Measurements from ENCODE around the gene GRPEL2.

GRPEL2 gene

GRCh38 chr5:149310947-149311658, 34.2 kb upstream of the GRPEL2 start:
- Mint-ChIP-seq H3K27me3 (peaks cover 6% of the 10 kb centered on the region), H3K9me3 (no peaks in the 10 kb centered on the region), H3K4me3 (no peak overlapping the region), H3K27ac (no peak overlapping the region), H3K4me1 (no peaks in the 10 kb centered on the region), H3K36me3 (no peaks in the 10 kb centered on the region)
- no peak for ATAC-seq

- Mint-ChIP-seq H3K9me3 (no peaks in the 10 kb centered on the region), H3K27me3 (peaks cover 6% of the 10 kb centered on the region), H3K4me3 (no peak overlapping the region), H3K4me1 (no peaks in the 10 kb centered on the region), H3K36me3 (no peaks in the 10 kb centered on the region), H3K27ac (no peak overlapping the region)
- no peak for ATAC-seq
These were observed 32.0 kb upstream of the GRPEL2 start for GRCh38 chr5:149313151-149313841.

GRCh38 chr5:149314571-149315111, 30.7 kb upstream of the GRPEL2 start:
- no peaks in the 10 kb centered on the region for H3K36me3 Mint-ChIP-seq
- H3K4me1 Mint-ChIP-seq: no peaks in the 10 kb centered on the region
- peaks cover 6% of the 10 kb centered on the region for H3K27me3 Mint-ChIP-seq
- no peak overlapping the region for H3K4me3 Mint-ChIP-seq
- no peaks in the 10 kb centered on the region for H3K9me3 Mint-ChIP-seq
- H3K27ac Mint-ChIP-seq: no peak overlapping the region
- ATAC-seq: peak; percentile 14

DNA sequence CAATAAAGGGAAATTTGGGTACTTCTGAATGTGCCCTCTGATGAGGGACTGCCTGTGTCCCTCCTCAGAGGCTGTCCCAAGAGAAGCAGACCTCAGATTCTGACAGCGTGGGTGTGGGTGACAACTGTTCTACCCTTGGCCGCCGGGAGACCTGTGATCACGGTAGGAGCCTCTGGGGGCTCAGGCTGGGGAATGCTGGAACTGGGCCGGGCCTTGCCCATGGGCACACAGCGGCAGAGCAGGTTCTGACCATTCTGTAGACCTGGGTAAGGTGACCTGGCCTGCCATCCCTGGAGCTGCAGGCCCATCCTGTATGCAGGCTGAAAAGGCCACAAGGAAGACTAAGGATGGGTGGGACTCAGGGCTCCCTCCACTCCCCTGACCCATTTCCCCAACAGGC, 29.5 kb upstream of the GRPEL2 start:
- H3K36me3 Mint-ChIP-seq: no peaks in the 10 kb centered on the region
- H3K4me1 Mint-ChIP-seq: no peaks in the 10 kb centered on the region
- no peak for ATAC-seq
- H3K9me3 Mint-ChIP-seq: no peaks in the 10 kb centered on the region
- no peaks in the 10 kb centered on the region for H3K27me3 Mint-ChIP-seq
- no peak overlapping the region for H3K27ac Mint-ChIP-seq
- no peak overlapping the region for H3K4me3 Mint-ChIP-seq

- no peak overlapping the region for H3K27ac Mint-ChIP-seq
- ATAC-seq: no peak
- H3K36me3 Mint-ChIP-seq: no peaks in the 10 kb centered on the region
- H3K4me1 Mint-ChIP-seq: no peaks in the 10 kb centered on the region
- no peak overlapping the region for H3K4me3 Mint-ChIP-seq
- H3K9me3 Mint-ChIP-seq: no peaks in the 10 kb centered on the region
- no peaks in the 10 kb centered on the region for H3K27me3 Mint-ChIP-seq
These were observed 27.8 kb upstream of the GRPEL2 start for GRCh38 chr5:149317281-149318048.

GRCh38 chr5:149319174-149319573, 26.1 kb upstream of the GRPEL2 start:
- H3K36me3 Mint-ChIP-seq: no peaks in the 10 kb centered on the region
- no peak for ATAC-seq
- no peak overlapping the region for H3K4me3 Mint-ChIP-seq
- no peaks in the 10 kb centered on the region for H3K9me3 Mint-ChIP-seq
- no peaks in the 10 kb centered on the region for H3K4me1 Mint-ChIP-seq
- no peak overlapping the region for H3K27ac Mint-ChIP-seq
- H3K27me3 Mint-ChIP-seq: no peaks in the 10 kb centered on the region

DNA sequence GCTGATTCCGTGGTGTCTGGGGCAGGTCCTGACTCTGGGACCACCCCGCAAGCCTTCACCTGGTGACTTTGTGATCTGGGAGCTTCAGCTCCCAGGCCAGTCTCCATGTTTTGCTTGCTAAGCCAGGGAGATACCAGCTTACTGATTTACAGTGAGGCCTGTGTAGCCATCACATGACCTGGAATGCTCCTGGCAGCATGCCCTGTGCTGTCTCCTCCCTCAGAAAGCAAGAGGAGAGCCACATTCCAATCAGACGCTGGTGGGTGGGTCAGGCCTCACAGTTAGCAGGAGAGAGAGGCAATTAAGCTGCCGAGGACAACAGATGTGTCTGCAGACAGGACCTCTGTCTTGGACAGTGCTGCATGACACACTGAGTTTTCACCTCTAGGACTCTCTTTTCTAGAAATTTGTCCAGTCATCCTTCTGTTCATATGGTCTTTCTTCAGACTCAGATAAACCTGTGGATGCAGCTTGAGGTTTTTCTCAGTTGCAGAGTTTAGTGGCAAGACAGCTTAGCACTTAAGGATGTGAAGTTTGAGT, 24.4 kb upstream of the GRPEL2 start:
- no peak overlapping the region for H3K4me3 Mint-ChIP-seq
- ATAC-seq: no peak
- H3K27ac Mint-ChIP-seq: no peak overlapping the region
- no peaks in the 10 kb centered on the region for H3K36me3 Mint-ChIP-seq
- no peaks in the 10 kb centered on the region for H3K4me1 Mint-ChIP-seq
- H3K27me3 Mint-ChIP-seq: no peaks in the 10 kb centered on the region
- no peaks in the 10 kb centered on the region for H3K9me3 Mint-ChIP-seq

- Mint-ChIP-seq H3K9me3 (no peaks in the 10 kb centered on the region), H3K4me1 (no peaks in the 10 kb centered on the region), H3K4me3 (no peak overlapping the region), H3K36me3 (no peaks in the 10 kb centered on the region), H3K27me3 (no peaks in the 10 kb centered on the region), H3K27ac (no peak overlapping the region)
- ATAC-seq: no peak
These were observed 22.8 kb upstream of the GRPEL2 start for GRCh38 chr5:149322518-149322917.

- Mint-ChIP-seq H3K4me3 (no peak overlapping the region), H3K27ac (no peak overlapping the region), H3K4me1 (no peaks in the 10 kb centered on the region), H3K9me3 (no peaks in the 10 kb centered on the region), H3K36me3 (no peaks in the 10 kb centered on the region), H3K27me3 (no peaks in the 10 kb centered on the region)
- no peak for ATAC-seq
These were observed 22.1 kb upstream of the GRPEL2 start for GRCh38 chr5:149323210-149323609.

DNA sequence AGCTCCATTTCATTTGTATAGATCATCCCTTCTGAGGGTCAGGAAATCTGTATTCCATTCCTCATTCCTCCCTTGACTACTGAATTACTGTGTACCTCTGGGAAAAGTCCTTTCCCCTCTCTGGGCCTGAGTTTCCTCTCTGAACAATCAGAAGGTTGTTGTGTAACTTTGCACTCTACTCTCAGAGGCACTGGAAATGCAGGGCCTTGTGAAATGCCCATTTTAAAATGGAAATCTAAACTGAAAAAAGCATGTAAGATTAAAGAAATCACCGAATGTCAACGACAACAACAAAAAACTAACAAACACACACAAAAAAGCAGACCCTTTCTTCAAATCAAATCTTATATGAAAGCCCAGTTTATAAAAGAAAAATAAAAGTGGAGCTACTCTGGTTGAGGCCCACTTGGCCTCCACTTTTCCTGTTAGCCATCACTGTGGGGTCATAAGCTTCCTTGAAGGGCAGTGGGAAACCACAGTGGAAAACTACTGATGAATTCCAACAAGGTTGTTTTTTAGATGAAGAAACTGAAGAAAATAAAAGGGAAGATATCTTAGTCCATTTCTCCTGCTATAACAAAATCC, 21.6 kb upstream of the GRPEL2 start:
- Mint-ChIP-seq H3K9me3 (no peaks in the 10 kb centered on the region), H3K27me3 (no peaks in the 10 kb centered on the region), H3K4me3 (no peak overlapping the region), H3K36me3 (no peaks in the 10 kb centered on the region), H3K27ac (no peak overlapping the region), H3K4me1 (no peaks in the 10 kb centered on the region)
- no peak for ATAC-seq

DNA sequence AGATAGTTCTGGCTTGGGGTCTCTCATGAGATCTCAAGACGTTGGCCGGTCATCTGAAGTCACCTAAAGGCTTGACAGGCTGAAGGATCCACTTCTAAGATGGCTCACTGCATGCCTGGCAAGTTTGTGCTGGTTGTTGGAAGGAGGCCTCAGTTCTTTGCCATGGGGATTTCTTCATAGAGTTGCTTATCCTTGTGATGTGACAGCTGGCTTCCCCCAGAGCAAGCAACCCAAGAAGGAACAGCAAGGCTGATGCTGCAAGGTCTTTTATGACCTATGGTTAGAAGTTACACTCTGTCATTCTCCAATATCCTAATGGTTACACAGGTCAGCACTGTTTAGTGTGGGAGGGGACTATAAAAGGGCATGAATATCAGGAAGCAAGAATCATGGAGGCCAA, 20.7 kb upstream of the GRPEL2 start:
- H3K27ac Mint-ChIP-seq: no peak overlapping the region

GRCh38 chr5:149325166-149325735, 20.0 kb upstream of the GRPEL2 start:
- no peaks in the 10 kb centered on the region for H3K27me3 Mint-ChIP-seq
- no peak overlapping the region for H3K27ac Mint-ChIP-seq
- H3K4me1 Mint-ChIP-seq: no peaks in the 10 kb centered on the region
- ATAC-seq: no peak
- H3K36me3 Mint-ChIP-seq: no peaks in the 10 kb centered on the region
- no peak overlapping the region for H3K4me3 Mint-ChIP-seq
- H3K9me3 Mint-ChIP-seq: no peaks in the 10 kb centered on the region

More for the DNA sequence above, 20.7 kb upstream of the GRPEL2 start:
- no peak for ATAC-seq
- Mint-ChIP-seq H3K27me3 (no peaks in the 10 kb centered on the region), H3K9me3 (no peaks in the 10 kb centered on the region), H3K36me3 (no peaks in the 10 kb centered on the region), H3K4me3 (no peak overlapping the region), H3K4me1 (no peaks in the 10 kb centered on the region)

- no peaks in the 10 kb centered on the region for H3K4me1 Mint-ChIP-seq
- no peak overlapping the region for H3K27ac Mint-ChIP-seq
- no peaks in the 10 kb centered on the region for H3K9me3 Mint-ChIP-seq
- no peak for ATAC-seq
- no peaks in the 10 kb centered on the region for H3K36me3 Mint-ChIP-seq
- H3K4me3 Mint-ChIP-seq: no peak overlapping the region
- no peaks in the 10 kb centered on the region for H3K27me3 Mint-ChIP-seq
These were observed 19.4 kb upstream of the GRPEL2 start for GRCh38 chr5:149325894-149326293.

DNA sequence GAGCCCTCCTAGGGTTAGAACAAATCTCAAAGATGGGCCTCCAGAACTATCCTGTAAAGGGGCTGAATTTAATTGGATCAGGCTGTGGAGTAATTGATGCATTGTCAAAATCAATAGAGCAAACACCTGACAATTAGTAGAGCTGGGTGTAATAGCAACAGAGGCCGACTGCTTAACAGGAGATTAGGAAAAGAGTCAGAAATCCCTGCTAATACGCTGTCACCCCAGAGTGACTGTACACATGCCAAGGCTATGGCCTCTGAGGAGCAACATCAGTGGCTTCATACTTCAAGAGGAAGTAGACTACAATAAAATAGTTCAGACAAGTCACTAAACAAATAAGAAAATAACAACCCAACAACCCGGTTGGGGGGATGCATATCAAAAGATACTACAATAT, 18.7 kb upstream of the GRPEL2 start:
- H3K27ac Mint-ChIP-seq: no peak overlapping the region
- no peaks in the 10 kb centered on the region for H3K36me3 Mint-ChIP-seq
- no peaks in the 10 kb centered on the region for H3K27me3 Mint-ChIP-seq

DNA sequence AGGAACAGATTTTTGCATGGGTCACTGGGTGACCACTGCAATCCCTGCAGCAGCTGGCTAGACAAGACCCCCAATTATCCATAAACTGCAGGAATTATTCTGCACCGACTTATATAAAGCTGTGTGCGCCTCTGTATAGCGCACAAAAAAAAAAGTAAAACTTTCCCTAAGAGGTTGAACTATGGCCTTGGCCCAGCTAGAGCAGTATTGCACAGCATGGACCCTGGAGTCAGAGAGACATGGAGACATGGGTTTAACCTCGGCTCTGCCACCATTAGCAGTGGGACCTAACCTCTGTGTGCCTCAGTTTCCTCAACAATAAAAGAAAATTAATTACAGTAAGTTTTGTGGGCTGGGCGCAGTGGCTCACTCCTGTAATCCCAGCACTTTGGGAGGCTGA, 17.1 kb upstream of the GRPEL2 start:
- Mint-ChIP-seq H3K4me3 (no peak overlapping the region), H3K27ac (no peak overlapping the region), H3K4me1 (no peaks in the 10 kb centered on the region), H3K9me3 (no peaks in the 10 kb centered on the region), H3K27me3 (no peaks in the 10 kb centered on the region), H3K36me3 (no peaks in the 10 kb centered on the region)
- ATAC-seq: no peak

More for the DNA sequence above, 18.7 kb upstream of the GRPEL2 start:
- no peak overlapping the region for H3K4me3 Mint-ChIP-seq
- no peaks in the 10 kb centered on the region for H3K4me1 Mint-ChIP-seq
- ATAC-seq: no peak
- no peaks in the 10 kb centered on the region for H3K9me3 Mint-ChIP-seq
